GM19463 (cell line): Measurements from ENCODE around the gene RPTOR.
"Not testable (repeated sequence)": the region's sequence is repeated elsewhere in the genome, so short reads cannot be mapped to it uniquely, and the experiment has no call there.

Source experiments
- ATAC-seq: cut with Tn5 transposase; IDR thresholded peaks from one replicate; pipeline ENCODE4 v1.9.1; 2021; ENCODE audit warnings: mild to moderate bottlenecking, moderate library complexity; ENCODE audit not compliant: unreplicated experiment

Gene RPTOR

DNA sequence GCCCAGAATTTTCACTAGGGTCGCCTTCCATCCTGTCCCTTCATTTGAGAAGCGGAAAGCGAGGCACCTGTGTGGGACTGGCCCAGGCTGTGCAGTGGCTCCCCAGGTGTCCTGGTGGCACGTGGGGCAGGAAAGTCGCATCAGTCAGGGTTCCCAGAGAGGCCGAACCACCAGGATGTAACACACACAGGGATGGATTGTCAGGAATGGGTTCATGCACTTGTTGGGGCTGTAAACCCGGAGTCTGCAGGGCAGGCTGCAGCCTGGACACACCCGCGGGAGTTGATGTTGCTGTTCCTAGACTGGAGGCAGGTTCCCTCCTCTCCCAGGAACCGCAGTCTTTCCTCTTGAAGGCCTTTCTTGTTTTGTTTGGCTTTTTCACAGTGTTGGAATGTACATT, 30.7 kb upstream of the RPTOR start:
- ATAC-seq = no peak

DNA sequence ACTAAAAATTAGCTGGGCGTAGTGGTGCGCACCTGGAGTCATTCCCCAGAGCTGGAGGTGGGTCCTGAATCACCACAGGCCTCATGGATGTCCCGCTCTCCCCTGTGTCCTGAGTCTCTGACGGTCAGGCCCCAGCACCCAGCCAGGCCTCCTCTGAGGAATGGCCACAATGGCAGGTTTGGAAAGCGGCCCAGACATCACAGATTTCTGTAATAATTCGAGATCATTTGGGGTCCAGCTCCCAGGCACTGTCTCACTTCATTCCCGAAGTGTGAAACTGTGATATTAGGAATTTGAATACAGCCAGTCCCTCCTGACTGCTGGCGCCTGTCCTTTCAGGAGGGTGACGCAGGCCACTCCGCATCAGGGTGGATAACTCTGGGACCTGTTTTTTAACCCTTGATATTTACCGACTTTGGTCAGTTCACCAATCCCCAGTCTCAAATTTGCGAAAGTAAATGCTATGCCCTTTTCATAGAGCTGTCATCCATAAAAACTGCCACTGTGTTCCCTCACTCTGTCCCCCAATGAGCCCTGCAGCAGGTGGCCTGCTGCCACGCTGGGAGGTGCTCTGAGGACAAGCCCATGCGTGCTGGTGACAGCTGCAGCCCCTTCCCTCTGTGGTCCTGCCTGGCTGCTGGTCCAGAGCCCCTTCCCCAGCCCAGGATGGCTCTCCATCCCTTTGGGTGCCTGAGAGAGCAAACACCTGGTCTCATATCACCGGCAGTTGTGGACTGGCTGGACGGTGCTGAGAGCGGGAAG, 28.3 kb upstream of the RPTOR start:
- no peak for ATAC-seq

- ATAC-seq = no peak
These were observed 27.0 kb upstream of the RPTOR start for GRCh38 chr17:80517641-80518040.

DNA sequence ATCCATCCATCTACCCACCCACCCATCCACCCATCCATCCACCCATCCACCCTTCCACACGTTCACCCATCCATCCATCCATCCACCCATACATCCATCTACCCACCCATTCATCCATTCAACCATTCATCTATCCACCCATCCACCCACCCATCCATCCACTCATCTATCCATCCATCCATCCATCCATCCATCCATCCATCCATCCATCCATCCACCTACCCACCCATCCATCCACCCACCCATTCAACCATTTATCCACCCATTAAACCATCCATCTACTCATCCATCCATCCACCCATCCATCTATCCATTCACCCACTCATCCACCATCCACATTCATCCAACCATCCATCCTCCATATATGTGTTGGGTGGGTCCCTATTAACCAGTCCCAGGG, 26.2 kb upstream of the RPTOR start:
- no peak for ATAC-seq

DNA sequence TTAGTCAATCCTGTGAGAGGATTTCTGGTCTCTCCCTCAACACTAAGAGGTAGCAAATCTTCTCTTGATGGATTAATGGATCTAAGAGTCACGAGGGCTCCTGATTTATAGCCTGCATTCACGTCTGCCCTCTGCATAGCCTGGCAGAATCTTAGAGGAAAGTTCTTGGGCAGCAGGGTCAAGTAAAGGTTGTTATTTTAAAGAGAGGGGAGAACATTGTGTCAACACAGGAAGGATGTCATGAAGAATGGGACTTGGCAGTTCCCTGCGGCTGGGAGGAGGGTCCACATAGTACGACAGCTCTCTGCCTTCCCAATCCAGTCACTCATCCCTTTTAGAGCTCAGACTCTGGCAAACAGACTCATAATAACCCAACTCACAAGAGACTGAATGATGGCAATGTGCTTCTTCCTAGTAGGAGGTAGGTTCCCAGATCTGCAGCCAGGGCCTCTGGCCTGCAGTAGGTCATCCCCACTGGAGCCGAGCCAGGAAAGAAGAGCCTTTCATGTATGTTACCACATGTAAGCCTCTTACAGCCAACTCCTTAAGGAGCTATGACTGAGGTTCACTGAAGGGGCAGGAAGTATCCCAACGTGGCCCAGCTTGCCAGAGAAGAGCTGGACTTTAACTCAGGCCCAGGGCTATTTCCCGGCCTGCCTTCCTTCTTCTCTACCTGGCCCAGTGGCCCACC, 25.4 kb upstream of the RPTOR start:
- no peak for ATAC-seq

- ATAC-seq = no peak
These were observed 23.7 kb upstream of the RPTOR start for GRCh38 chr17:80520810-80521455.

DNA sequence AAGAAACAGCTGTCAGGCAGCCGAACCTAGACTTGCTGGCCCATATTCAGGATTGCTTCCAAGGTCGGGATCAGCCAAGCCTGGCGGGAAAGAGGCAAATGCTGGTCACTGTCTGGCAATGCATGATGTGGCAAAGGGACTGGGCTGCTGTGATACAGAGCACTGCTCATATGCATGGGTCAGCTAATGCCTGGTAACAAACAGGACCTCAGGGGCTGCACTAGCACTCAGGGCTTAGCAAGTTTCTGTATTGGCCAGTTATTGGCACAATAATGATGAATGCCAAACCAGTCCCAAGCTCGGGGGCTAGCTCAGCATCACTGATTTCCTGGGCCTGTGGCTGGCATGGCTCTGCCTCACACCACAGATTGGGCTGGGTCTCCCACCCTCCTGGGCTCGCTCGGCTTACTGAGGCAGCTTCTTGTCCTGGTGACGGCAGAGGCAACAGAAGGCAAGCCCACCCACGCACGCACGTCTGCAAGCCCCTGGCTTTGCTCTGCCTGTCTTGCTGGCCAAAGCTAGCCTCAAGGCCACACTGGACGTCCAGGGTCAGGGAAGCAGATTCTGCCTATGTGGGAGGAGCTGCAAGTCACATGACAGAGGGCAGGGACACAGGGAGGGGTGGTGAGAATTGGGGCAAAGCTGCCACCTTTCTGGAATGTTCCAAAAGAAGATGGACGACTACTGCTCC, 21.4 kb upstream of the RPTOR start:
- ATAC-seq = no peak

GRCh38 chr17:80523956-80524712, 20.5 kb upstream of the RPTOR start:
- ATAC-seq = no peak

GRCh38 chr17:80526116-80526910, 18.3 kb upstream of the RPTOR start:
- no peak for ATAC-seq

- no peak for ATAC-seq
These were observed 17.5 kb upstream of the RPTOR start for GRCh38 chr17:80527016-80527645.

DNA sequence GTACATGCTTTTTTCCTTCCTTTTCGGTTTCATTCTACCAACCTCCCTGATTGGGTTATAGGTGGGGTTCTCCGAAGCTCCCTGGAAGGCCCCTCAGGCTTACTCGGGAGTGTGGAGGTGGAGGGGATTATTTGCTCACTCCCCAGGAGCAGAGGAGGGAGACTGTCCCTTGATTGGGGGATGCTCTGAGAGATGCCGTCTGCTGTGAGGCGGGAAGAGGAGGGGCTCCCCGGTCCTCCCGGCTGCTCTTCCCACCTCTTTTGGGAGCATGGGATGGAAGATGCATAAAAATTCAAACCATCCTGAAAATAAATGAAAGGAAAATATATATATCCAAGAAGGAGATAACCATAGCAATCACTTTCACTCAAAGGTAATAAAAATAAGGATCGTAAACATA, 16.1 kb upstream of the RPTOR start:
- no peak for ATAC-seq

GRCh38 chr17:80529104-80529903, 15.3 kb upstream of the RPTOR start:
- no peak for ATAC-seq

DNA sequence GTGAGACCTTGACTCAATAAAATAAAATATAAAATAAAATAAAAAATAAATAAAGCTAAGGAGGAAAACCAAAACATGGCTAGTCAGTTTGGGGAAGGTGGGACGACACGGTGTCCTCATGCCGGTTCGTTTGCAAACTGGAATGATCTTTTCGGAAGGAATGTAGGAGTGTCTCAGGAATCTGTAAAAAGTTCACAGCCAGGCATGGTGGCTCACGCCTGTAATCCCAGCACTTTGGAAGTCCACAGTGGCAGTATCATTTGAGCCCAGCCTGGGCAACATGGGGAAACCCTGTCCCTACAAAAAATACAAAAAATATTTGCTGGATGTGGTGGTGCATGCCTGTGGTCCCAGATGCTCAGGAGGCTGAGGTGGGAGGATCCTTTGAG, 14.7 kb upstream of the RPTOR start:
- ATAC-seq = no peak

GRCh38 chr17:80531400-80531799, 13.2 kb upstream of the RPTOR start:
- ATAC-seq = no peak

- ATAC-seq = not testable (repeated sequence)
These were observed 7.3 kb upstream of the RPTOR start for GRCh38 chr17:80537386-80537785.

GRCh38 chr17:80538484-80538883, 6.2 kb upstream of the RPTOR start:
- no peak for ATAC-seq

GRCh38 chr17:80539022-80539641, 5.5 kb upstream of the RPTOR start:
- ATAC-seq = no peak

DNA sequence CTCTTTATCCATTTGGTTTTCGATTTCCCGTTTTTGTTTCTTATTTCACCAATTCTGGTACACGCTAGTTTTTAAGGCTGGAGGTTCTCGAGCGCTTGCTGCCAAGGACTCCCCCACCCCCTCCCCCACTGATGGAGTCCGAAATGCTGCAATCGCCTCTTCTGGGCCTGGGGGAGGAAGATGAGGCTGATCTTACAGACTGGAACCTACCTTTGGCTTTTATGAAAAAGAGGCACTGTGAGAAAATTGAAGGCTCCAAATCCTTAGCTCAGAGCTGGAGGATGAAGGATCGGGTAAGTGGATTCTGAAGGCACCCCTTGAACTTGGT, 825 bp downstream of the RPTOR start:
- ATAC-seq = no peak
